Medulla oblongata (tissue), 1 donor: ENCODE results near the gene NUS1.
"Not testable (repeated sequence)": the region's sequence is repeated elsewhere in the genome, so short reads cannot be mapped to it uniquely, and the experiment has no call there.

Source experiments
- DNase-seq: peaks from one replicate; pipeline ENCODE4 v3.0.0-alpha.2; 2015; ENCODE audit errors: extremely low spot score

Gene NUS1

GRCh38 chr6:117674991-117675657 lies at the start of gene NUS1:
Gene NUS1, plus strand, starts transcription at chr6:117675469. Its CDS starts 202 bp downstream, at chr6:117675671.
- peak; percentile 98 for DNase-seq

GRCh38 chr6:117627533-117627932 lies 47.7 kb upstream of the NUS1 start:
- DNase-seq = no peak

- DNase-seq = no peak
Observed at GRCh38 chr6:117629119-117629660, 46.1 kb upstream of the NUS1 start.

- no peak for DNase-seq
Observed at GRCh38 chr6:117637770-117638169, 37.5 kb upstream of the NUS1 start.

GRCh38 chr6:117642976-117643375 lies 32.3 kb upstream of the NUS1 start:
- DNase-seq = no peak

GRCh38 chr6:117651984-117652383 lies 23.3 kb upstream of the NUS1 start:
- not testable (repeated sequence) for DNase-seq

GRCh38 chr6:117653949-117654348 lies 21.3 kb upstream of the NUS1 start:
- DNase-seq = no peak

- DNase-seq = no peak
Observed at GRCh38 chr6:117655380-117655779, 19.9 kb upstream of the NUS1 start.

GRCh38 chr6:117666881-117667280 lies 8.4 kb upstream of the NUS1 start:
- no peak for DNase-seq

GRCh38 chr6:117668736-117669135 lies 6.5 kb upstream of the NUS1 start:
- peak; percentile 41 for DNase-seq

- DNase-seq = no peak
Observed at GRCh38 chr6:117674503-117674902, 766 bp upstream of the NUS1 start.

- not testable (repeated sequence) for DNase-seq
Observed at GRCh38 chr6:117675658-117676301, 511 bp downstream of the NUS1 start.

- DNase-seq = no peak
Observed at GRCh38 chr6:117676577-117677218, 1.4 kb downstream of the NUS1 start.

- DNase-seq = no peak
Observed at GRCh38 chr6:117677553-117678141, 2.4 kb downstream of the NUS1 start.

- no peak for DNase-seq
Observed at GRCh38 chr6:117681162-117681741, 6.0 kb downstream of the NUS1 start.

- no peak for DNase-seq
Observed at GRCh38 chr6:117684749-117685148, 9.5 kb downstream of the NUS1 start.

- no peak for DNase-seq
Observed at GRCh38 chr6:117685359-117685758, 10.1 kb downstream of the NUS1 start.

GRCh38 chr6:117687021-117687648 lies 11.9 kb downstream of the NUS1 start:
- no peak for DNase-seq

- DNase-seq = not testable (repeated sequence)
Observed at GRCh38 chr6:117689584-117689983, 14.3 kb downstream of the NUS1 start.

- DNase-seq = no peak
Observed at GRCh38 chr6:117706504-117706903, 31.2 kb downstream of the NUS1 start.

GRCh38 chr6:117706936-117707509 lies 31.8 kb downstream of the NUS1 start:
- DNase-seq = not testable (repeated sequence)
